DLD1 (cell line): Measurements from ENCODE around the gene XYLT1.

ENCODE experiments used
- in situ Hi-C: cut with HindIII; loops from 2 replicates; pipeline ENCODE4 v1.10.0; 2017; ENCODE audit warnings: low sequenced_read_pairs

Gene XYLT1

DNA sequence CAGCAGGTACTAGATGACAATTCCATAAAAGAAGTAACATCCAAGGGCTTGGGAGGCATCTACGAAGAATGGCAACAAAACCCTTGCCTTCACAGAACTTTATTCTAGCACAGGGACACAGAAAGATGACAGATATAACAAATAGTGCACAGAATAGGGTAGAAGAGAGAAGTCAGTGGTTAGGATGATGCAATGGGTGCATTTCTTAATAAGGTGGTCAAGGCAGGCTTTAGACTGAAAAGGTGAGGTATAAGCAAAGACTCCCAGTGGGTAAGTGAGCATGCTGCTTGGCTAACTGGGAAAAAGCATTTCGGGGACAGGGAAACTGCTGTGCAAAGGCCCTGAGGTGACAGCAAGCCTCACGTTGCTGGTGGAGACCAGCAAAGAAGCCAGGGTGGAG is 175.9 kb downstream of the XYLT1 start:
- in situ Hi-C loops: no loop called here

DNA sequence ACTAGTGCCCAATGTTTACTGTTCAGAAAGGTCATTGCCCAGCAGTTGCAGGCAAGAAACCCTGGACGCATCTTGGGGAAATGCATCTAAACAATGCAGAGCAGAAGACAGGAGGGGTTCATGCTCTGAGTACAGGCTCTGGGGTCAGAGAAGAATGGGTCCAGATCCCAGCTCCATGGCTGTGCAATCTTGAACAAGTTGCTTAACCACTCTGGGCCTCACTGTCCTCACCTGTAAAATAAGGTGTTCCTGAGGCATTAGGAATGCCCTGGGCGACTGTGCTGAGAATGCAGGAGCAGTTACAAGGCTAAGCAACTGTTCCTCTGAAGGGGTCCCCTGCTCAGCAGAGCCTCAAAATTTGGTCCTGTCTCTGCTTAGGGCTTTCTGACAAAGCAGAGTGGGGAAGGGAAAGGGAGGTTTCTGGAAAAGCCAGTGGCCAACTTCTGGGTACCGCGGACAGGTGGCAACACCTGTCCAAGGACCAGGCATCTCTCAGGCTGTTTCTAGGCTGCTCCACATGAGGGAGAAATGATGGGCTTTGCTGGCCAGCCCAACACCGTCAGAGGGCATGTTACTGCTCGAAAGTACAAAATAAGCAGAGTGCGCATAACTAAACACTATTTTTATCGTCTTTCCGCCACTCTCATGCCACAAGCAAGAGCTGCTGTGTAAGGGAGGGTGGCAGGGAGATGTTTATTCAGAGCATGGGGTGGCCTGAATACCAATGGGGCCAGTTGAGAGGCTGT is 176.8 kb downstream of the XYLT1 start:
- in situ Hi-C loops: no loop called here

DNA sequence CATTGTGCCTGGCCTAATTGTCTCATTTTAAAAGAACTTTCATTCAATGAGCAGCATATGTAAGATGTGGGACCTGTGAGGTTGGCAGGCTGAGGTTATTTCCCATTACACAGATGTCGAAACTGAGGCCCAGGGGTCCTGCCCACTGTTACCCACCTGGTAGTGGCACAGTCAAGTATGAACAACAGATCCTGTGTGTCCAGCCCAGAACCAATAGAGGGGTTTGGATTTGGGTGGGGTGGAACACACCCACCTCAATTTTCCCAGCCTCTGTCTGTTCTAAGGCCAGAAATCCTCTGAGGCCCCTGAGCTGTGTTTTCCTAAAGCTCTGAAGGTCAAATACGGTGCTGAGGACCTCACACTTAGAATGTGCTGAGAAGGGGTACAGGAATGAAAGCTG is 179.5 kb downstream of the XYLT1 start:
- in situ Hi-C loops: no loop called here

DNA sequence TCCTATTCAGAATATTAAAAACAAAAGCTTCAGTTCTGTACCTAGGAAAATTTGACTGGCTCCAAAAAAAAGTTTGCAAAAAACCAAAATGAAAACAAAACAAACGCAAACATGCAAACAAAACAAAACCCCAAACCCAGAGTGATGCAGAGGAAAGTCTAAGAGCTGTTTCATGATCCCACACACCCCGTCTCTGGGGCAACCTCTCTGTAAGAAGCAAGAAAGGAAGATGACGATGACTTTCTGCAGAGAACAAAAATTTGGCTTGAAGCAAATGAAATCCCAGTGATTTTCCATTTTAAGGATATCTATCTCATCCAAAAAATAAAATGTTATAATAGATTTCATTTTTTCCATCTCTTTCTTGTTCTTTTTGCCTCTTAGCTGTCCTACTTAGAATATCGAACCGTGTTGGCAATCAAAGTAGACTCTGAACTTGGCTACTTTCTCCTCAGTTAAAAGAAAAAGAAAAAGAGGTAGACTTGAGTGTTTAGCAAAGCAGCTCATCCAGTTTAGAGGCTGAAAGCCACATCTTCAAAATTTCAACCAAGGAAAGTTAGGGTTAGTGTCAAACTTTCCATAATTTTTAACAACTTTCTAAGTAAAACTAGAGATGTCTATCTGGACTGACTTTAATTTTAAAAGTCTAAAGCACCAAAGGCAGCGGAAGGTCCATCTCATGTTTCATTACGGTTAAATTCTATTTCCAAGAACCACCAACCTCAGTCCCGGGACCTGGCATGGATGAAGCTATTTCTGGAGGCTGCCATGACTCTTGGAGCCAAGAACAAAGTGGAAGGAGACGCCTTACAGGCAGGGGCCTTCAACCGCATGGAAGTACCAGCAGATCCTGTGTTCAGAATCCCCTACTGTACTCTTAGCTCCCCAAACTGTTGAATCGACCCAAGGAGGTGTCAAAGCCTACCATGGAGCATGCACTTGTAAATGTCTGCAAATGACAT is 180.8 kb downstream of the XYLT1 start:
- in situ Hi-C loops: no loop called here

DNA sequence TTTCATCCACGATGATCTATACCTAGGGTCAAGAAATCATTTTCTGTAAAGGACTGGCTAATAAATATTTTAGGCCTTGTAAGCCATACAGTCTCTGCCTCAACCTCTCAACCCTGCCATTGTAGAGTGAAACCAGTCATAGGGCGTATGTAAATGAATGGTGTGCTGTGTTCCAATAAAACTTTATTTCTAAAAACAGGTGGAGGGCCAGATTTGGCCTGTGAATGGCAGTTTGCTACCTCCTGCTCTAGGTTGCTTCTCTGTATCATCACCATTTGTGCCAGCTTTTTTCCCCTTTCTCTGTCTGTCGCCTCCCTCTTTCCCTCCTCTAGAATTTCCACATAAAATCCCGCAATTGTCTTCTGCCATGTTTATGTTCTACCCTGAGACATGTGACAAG is 181.7 kb downstream of the XYLT1 start:
- in situ Hi-C loops: no loop called here

DNA sequence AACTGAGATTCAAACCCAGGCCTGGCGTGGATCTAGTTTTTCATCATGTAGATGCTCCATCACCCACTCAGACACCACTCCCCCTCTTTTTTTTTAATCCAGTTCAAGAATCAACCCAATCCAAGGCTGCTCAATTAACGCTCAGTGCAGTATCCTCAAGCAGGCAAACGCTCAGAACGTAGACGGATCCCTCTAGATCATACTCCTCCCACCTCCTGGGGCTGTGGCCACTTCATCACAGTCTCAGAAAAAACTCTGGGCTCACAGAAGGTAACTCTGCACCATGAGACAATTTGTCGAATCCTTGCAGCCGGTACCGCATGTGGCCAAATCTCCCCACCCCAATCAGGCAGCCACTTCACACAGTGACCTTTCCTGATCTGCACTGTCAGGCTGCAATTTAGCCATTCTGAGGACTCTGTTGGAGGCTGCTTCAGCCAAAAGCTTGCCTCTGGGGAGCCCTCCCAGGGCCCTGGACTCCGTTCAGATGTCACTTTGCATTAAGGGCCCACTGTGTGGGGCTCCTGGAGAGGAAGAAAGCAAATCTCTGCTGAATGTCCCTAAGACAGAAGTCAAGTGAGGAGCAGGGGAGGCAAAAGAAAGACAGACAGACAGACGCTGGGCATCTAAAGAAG is 183.5 kb downstream of the XYLT1 start:
- in situ Hi-C loops: no loop called here

DNA sequence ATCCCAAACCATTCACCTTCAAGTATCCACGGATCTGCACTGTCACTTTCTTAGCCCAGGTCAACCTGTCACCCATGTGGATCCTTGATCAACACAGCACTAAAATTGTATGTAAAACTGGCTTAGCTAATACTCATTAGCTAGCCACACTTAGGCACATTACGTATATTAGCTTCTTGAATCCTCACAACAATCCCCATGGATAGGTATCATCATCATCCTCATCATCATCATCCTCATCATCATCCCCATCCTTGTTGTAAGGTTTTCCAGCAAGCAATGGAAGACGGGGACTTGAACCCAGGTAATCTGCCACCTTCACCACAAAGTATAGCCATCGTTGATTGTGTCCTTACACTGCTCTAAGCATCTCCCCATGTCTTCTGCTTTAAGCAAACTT is 184.3 kb downstream of the XYLT1 start:
- in situ Hi-C loops: no loop called here

DNA sequence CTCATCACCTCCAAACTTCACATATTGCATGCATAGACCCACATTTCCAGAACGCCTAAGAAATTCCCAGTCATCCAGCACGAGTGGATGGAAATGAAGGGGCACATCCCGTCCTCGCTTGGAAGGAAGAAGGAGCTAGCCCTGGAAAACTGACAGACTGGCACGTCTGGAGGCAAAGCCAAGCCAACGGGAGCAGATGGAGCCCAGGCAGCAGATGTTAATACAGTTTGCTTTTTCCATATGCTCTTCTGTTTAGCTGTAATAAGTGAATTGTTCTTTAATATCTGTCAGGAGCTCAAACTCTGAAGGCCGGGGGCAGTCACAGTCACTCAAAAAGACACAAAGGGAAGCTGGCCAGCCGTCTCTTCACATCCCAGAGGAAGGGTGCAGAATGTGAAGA is 187.7 kb downstream of the XYLT1 start:
- in situ Hi-C loops: no loop called here

DNA sequence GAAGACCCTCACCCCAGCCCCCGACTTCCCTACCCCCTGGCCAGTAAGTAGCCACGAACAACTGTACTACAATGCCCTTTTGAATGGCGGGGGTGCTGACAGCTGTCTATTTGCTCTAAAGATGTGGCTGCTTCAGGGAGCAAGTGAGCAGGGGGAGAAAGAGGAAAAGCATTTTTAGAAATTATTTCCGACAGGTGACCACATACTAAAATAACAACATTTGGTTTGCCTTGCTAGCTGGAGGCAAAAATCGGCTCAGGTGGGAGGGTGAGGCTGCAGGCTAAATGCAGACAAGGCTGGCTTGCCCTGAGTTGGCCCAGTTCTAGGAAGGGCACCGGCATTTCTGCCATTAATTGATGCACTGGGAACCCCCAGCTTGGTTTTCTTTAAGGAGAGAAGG is 188.5 kb downstream of the XYLT1 start:
- in situ Hi-C loops: no loop called here

DNA sequence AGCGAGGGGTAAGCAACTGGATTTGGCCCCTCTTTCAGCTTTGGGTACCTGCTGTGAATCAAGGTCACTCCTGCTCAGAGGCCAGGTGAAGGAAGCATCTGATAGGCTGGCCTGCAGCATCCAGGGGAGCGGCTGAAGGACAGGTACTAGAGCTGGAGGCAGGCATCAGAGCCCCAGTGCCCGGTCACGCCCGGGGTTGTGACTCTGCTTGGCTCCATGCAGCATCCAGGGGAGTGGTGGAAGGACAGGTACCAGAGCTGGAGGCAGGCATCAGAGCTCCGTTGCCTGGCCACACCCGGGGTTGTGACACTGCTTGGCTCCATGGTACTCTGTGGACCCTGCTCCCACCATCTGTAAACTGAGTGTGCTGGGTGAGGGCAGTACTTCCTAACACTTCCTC is 189.7 kb downstream of the XYLT1 start:
- in situ Hi-C loops: no loop called here

DNA sequence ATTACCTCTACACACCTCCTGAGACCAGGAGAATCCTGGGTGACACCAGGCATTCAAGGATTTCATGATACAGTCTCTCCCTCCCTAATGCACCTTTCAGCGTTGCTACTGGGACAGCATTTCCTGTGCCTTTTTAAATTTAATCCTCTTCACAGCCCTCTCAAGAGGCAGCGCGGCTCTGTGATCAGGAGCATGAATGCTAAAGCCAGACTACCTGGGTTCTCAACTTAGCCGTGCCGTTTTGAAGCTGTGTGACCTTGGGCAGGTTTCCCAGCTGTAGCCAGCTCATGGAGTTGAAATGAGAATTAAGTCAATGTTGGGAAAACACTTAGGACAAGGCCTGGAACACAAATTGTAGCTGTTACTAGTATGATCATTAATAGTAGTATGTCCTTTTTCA is 191.8 kb downstream of the XYLT1 start:
- in situ Hi-C loops: no loop called here

DNA sequence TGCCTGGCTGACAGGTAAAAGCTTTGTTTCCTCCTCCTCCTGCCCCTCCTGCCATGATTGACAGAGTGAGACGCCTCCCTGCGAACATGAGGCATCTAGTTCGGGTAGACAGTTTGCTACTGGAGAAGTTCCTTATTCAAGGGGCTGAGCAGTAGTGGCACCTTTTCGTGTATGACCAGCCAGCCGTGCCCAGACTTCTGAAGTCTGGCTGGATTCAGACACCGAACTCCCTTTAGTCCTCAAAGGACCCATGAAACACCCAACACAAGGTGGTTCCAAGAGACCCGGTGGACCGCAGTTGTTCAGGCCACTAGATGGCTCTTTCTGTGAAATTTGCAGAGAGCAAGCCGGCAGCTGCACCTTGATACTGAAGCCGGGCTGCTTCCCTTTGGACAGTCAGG is 192.8 kb downstream of the XYLT1 start:
- in situ Hi-C loops: no loop called here

DNA sequence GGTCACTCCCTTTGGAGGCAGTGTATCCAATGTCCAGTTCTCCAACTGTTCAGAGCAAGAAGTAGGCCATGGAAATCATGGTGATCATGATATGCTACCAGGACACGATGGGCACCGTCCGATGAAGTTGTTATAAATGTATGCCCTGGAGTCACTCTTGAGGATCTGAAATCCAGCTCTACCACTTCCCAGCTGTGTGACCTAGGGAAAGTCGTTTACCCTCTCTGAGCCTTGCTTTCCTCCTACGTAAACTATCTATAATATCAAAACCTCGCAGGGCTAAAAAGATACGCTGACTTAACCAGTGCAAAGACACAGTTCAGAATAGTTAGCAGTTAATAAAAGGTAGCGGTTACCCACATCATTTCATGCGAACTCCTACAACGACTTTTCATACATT is 194.2 kb downstream of the XYLT1 start:
- in situ Hi-C loops: no loop called here

DNA sequence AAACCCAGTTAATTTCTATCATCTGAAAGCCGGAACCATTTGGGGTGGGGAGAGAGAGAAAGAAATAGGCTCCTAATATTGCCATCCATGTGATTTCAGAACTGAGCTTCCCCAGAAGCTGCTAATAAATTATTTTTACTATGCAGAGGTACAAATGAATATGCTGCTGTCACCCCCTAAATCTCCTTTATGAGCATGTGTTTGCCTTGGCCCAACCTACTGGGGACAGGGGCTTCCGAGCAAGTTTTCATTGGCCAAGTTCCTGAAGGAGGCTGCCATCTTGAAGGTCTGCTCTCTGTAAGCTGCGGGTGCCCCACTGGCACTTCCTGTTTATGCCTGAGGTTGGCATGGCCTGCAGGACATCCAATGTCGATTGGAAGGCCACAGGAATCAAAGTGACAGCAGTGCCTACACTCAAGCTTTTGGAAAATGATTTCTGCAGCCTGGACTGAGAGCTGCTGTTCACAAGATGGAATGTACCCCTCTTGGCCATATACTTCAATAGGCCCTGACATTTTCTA is 194.7 kb downstream of the XYLT1 start:
- in situ Hi-C loops: no loop called here

DNA sequence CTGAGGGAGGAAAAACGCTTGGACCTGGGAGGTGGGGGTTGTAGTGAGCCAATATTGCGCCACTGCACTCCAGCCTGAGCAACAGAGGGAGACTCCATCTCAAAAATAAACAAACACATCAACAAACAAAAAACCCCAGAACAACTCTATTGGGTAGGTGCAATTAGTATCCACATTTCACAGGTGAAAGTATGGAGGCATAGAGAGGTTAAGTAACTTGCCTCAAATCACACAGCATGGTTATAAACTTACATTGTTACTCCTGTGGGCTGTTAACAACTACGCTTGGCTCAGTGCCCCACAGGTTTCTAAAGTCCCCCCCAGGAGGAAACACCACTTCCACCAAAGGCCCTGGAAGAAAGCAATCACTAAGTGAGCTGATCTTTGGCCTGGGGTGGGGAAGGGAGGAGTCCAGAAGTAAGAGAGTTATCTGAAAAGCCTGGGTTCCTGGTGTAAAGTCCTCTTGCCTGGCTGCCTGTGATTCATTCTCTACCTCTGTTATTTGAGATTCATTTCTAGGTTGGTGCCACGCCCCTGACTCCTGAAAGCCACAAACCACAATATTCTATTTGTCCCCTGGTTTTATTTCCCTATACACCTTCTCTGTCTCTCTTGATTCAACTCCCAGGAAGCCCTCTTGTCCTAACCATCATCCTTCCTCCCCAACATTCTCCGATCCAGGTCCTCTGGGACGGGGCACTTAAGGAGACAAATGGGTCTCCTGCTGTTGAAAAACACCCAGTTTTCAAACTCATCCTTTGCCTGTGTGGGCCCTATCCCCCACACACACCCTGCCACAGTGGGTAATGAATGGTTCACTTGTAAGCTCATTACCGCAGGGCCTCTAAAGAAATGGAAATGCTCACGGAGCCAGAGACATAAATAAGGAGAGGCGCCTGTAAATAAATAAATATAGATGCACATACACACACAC is 195.4 kb downstream of the XYLT1 start:
- in situ Hi-C loops: no loop called here

DNA sequence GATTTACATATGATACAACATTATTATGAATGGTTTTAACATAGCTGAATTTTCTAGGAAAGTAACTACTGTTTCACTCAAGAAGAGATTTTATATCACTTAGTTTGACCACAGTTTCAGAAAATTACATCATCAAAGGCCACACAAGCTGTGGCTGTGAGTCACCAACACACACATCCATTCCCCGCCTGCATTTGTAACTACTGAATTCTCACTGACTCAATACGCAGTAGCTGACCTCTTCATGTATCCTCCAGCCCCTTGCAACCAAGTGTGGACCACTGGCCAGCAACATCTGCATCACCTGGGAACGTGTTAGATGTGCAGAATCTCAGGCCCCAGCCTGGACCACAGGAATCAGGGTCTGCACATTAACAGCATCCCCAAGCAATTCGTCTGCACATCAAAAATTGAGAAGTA is 197.6 kb downstream of the XYLT1 start:
- in situ Hi-C loops: no loop called here

DNA sequence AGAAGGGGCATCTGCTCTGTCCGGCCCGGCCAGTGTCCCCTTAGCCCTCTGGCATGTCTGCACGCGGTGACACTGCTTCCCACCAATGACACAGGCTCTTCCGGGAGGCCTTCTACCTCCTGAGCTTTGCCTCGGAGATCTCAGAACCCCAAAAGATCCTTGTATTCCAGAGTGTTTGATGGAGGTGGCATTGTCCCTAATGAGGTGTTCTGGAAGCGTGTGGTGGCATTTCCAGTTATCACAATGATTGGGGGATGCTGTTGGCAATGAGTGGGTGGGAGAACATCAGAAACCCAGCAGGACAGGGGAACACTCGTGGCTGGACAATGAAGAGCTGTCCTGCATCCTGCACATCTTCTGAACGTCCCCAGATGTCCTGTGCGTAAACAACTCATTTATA is 198.0 kb downstream of the XYLT1 start:
- in situ Hi-C loops: no loop called here

DNA sequence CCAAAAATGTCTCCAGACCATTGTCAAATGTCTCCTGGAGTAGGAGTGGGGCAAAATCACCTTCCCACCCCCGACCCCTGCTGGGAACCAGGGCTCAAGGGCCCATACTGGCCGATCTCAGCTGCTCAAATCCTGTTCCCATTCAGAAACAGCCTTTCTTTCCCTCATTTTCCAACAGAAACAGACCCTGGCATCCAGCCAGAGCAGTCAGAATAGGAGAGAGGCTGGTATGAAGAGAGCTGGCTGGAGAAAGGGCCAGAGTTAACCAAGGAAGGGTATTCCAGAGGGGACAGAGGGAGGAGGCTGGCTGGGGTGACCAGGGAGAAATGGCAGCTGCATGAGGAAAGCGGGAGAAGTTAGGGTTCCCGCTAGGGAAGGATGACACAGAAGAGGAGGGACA is 199.1 kb downstream of the XYLT1 start:
- in situ Hi-C loops: no loop called here

DNA sequence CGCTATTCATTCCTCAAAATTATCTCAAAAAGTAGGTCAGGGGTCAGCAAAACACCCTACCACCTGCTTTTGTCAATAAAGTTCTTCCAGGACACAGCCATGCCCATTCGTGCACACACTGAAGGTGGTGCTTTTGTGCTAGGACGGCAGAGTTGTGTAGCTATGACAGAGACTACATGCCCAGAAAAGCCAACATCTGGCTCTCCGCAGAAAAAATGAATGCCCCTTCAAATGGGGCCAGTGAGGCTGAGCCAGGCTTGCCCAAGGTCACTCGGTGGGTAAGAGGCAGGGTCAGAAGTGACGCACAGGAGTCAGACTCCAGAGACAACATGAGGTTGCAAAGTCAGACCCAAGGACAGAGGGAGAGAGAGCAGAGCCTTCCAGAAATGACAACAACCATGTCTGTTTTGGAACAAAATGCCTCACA is 200.1 kb downstream of the XYLT1 start:
- in situ Hi-C loops: no loop called here

DNA sequence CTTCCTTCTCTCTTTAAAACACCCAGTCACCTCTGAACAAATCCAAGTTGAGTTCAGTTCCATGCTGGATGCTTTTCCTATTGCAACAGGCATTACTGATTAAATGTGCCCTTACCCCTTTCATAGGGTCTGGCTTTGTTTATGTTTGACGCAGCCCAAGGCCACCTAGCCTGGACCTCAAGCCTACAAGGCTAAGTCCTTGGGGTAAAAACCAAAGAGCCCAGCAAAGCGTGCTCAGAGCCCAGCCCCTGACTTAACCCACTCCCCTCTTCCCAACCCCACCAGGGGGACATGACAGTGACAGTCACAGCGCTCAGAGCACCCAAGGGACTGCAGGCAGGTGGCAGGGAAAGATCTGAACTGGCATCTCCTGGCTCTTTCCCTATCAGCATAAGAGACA is 200.6 kb downstream of the XYLT1 start:
- in situ Hi-C loops: no loop called here
